Spleen (tissue), 7 donors: ENCODE data around the gene SRCAP.

Experiments
- POLR2A ChIP-seq, 3 donors: fragments of 450-650 bp; IDR thresholded peaks; one replicate each; pipeline ENCODE4 v1.5.1; 2017; ENCODE audit warnings: antibody characterized with exemption in 3 of 3, mild to moderate bottlenecking in 1 of 3
- POLR2AphosphoS5 ChIP-seq, 3 donors: sonication (generic); formaldehyde crosslinking; IDR thresholded peaks; one replicate each; pipeline ENCODE4 v1.5.1; 2017; ENCODE audit warnings: antibody characterized with exemption in 3 of 3
- TF ChIP-seq, protein P1 (sequence below), 11 experiments: fragments of 200-600 bp in 7 of 11; fragments of 450-650 bp in 4 of 11; sonication (generic) in 4 of 11; IDR thresholded peaks in 8 of 11; conservative IDR thresholded peaks in 3 of 11; 1 replicate in 7 of 11; 2 replicates in 4 of 11; pipeline versions ENCODE4 v1.4.0 to v1.8.0; 2016 to 2021; ENCODE audit warnings: antibody characterized with exemption in 11 of 11, inconsistent platforms in 4 of 11, mild to moderate bottlenecking in 1 of 11
- donor health status: DM: no; HTN: no; CAD: no; lungs with moderate emphysema.
- donor health status: DM: no; HTN: no; CAD: no.
- donor health status: DM: no; HTN: no; CAD: no.

DNA sequence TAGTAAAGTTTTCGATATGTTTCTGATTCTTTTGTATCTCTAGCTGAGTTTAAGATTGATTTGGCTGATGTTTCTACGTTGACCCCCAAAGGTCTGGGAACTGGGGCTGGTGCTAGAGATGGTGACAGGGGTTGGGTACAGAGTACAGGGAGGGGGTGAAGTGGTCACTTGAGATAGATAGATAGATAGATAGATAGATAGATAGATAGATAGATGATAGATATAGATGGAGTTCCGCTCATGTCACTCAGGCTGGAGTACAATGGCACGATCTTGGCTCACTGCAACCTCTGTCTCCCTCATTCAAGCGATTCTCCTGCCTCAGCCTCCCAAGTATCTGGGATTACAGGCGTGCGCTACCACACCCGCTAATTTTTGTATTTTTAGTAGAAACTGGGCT is 42.6 kb upstream of the SRCAP start:
- TF ChIP-seq POLR2A (IDR thresholded peaks at IDR 0.05) (no peak), POLR2AphosphoS5 (IDR thresholded peaks at IDR 0.05) (no peak)
- TF ChIP-seq, protein P1, sequence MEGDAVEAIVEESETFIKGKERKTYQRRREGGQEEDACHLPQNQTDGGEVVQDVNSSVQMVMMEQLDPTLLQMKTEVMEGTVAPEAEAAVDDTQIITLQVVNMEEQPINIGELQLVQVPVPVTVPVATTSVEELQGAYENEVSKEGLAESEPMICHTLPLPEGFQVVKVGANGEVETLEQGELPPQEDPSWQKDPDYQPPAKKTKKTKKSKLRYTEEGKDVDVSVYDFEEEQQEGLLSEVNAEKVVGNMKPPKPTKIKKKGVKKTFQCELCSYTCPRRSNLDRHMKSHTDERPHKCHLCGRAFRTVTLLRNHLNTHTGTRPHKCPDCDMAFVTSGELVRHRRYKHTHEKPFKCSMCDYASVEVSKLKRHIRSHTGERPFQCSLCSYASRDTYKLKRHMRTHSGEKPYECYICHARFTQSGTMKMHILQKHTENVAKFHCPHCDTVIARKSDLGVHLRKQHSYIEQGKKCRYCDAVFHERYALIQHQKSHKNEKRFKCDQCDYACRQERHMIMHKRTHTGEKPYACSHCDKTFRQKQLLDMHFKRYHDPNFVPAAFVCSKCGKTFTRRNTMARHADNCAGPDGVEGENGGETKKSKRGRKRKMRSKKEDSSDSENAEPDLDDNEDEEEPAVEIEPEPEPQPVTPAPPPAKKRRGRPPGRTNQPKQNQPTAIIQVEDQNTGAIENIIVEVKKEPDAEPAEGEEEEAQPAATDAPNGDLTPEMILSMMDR (IDR thresholded peaks at IDR 0.05 in 8 of 11, conservative IDR thresholded peaks at IDR 0.05 in 3 of 11): no peak
